LoVo (cell line): Measurements from ENCODE around the gene CCDC146.
A peak's percentile ranks its signal among the peaks of the same experiment; 100 is the strongest.
"Not testable (repeated sequence)": the region's sequence is repeated elsewhere in the genome, so short reads cannot be mapped to it uniquely, and the experiment has no call there.

Source experiments
- DNase-seq: peaks from one replicate; pipeline ENCODE4 v3.0.0-alpha.2; 2016; ENCODE audit warnings: low spot score

The CCDC146 gene

DNA sequence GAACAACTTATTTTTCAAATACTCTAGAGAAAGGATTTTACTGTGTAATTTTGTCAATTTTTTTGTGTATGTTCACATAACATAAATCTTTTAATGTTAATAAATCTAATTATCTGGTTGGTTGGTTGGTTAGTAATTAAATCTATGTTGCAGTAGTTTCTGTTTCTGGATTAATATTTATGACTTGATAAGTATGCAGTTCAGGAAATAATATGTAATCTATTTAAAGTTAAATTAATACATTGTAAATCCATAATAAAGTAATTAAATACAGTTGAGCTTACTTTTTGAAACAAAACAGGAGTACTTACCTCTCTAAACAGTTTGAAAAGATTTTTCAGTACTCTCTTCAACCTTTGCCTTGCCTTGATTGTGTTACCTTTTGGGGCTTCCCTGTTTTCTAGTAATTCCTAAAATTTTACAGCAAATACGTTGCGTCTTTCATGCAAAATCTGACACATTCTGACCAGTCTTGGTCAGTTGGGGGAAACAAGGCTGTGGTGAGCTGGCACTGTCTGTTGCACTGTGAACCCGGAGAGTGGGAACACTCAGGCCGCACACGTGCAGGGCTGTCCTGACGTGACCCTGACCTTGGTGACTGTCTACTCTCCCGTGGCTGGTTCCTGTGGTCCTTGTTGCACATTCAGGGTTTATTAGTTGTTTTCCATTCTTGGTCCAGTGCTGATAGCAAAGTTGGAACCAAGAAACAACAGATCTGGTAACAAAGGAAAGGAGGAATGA is 122.8 kb downstream of the CCDC146 start:
- no peak for DNase-seq

DNA sequence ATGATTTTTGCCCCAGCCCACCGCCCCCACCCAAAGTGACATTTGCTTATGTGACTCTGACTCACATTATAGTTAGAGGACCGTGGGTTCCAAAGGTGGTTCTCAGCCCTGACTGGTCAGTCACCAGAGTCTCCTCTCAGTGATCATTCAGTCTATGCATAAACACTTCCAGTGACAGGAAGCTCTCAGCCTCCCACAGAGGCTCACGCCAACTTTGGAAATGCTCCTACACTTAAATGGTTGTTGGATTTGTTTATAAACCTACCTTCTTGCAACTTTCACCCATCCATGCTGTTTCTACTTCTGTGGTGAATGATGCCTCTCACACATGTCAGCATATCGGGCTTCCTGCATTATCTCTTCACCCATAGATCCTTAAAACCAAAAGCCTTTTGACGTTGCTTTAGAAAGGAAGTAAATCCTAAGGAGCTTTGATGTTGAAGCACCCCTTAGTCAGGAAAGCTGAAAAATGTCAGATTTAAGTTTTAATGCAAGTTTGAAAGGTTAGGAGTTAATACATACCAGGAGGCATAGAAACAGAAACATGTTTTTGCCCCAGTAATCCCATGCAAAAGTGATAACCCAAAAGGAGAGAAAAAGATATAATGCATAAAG is 123.7 kb downstream of the CCDC146 start:
- DNase-seq = no peak

DNA sequence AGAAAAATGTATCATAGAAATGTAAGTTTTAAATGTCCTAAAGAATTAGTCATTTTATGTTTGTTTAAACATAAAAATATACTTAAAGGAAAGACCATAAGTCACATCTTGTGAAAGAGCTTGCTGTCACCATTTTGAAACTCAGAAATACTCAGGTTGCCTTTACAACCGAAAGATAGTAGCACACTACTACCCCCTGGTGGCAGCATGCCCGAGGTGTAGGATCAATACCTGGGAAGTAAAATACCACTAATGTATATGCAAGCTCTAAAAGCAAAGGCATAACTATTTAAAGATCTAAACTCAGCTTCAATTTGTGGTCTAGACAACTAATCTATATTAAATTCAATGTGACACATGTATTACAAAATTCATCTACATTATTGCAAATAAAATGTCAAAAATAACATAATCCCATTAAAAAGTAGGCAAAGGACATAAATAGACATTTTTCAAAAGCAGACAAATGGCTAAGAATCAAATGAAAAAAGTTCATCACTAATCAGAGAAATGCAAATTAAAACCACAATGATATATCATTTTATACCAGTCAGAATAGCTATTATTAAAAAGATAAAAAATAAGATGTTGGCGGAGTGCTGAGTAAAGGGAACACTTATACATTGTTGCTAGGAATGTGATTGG is 124.9 kb downstream of the CCDC146 start:
- DNase-seq = peak; percentile 77

- DNase-seq = no peak
These were observed 125.7 kb downstream of the CCDC146 start for GRCh38 chr7:77248154-77248553.

DNA sequence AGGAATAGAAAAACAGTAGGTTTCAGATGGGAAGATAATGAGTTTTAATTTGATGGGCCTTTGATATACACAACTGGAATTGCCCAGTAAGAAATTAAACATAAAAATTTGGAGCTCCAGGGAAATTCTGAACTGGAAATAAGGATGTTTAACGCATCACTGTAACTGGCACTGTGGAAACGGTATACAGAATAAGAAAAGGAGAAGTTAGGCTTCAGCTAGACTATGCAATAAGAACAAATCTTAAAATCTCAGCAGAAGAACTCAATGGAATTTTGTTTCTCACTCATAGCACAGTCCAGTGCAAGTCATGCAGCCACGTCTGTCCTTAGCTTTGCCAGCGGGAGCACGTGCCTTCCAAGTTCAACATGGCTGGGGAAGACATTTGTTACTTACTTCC is 130.1 kb downstream of the CCDC146 start:
- DNase-seq = no peak

DNA sequence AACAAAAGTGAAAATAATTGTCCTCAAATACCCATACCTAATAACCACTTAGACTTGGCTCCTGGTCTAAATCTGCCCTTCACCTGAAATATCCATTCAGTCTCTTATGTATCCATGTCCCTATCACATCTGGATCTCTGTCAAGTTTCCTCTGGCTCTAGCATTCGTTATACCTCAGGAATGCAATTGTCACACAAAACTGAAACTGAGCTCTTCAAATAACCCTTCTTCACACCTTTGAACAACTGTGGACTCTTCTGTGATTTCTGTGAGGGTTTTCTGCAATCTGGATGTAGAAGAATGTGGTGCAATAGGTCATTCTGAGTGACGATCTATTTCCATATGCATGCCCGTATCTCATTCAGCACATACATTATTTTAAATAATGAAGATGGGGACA is 130.7 kb downstream of the CCDC146 start:
- no peak for DNase-seq

- DNase-seq = no peak
These were observed 132.0 kb downstream of the CCDC146 start for GRCh38 chr7:77254429-77254828.

DNA sequence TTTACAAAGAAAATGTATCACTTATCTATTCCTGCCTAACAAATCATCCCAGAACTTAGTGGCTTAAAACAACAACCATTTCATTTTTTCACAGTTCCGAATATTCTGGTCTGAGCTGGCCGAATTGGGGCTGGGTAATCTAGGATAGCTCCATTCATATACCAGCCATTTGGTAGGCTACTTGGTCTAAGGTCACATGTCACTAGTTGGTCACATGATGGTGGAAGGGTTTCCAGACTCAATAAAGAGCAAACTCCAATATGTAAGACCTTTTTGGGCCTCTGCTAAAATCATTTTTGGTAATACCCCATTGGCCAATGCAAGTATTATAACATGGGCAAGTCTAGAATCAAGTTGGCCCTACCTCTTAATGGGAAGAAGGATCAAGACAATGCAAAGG is 132.5 kb downstream of the CCDC146 start:
- no peak for DNase-seq

DNA sequence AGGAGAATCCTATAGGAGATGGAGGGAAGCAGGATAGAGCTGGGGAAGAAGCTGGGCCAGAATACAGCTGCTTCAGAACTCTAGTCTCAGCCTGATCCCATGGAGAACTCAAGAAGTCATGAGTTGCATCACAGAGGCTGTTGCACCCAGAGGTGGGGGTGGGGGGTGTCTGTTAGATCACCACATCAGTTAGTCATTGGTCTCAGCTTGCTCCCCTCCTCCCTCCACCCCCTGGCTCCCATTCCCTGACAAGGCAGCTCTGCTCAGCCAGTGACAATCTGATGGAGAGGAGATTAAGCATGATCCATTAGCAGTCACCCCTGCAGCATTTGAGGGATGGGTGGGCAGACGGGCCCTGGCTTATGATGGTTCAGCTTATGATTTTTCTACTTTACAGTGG is 135.6 kb downstream of the CCDC146 start:
- DNase-seq = no peak

DNA sequence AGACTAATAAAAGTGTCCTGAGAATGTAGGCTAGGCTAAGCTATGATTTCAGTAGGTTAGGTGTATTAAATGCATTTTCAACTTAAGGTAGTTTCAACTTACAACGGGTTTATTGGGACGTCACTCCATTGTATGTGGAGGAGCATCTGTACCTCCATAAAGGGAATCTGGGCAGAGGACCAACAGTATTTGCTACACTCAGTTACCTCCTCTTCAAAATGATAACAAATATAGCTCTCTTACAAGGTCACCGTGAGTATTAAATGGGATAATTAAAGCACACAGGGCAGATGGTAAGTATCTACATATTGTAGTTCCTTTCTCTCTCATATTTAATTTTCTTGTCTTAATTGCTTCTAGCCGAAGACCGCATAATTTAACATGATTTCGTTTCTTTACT is 136.2 kb downstream of the CCDC146 start:
- DNase-seq = no peak

- DNase-seq = no peak
These were observed 139.9 kb downstream of the CCDC146 start for GRCh38 chr7:77262316-77262715.

DNA sequence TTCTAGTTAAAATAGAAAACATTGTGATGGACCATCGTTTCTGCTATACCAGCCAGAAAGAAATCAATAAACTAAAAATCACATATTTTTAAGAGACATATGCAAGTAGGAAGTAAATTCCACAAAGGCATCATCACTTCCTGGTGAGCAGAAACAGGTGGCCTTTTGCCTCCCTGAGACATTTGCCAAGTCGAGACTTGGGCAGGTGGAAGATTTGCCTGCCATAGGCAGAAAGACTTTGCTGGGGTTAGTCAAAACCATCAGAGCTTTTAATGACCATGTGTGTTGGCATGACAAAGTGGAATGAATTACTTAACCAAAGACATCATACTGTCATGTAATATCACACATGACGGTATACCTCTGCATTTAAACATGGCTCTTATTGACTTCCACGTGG is 143.3 kb downstream of the CCDC146 start:
- DNase-seq = no peak

DNA sequence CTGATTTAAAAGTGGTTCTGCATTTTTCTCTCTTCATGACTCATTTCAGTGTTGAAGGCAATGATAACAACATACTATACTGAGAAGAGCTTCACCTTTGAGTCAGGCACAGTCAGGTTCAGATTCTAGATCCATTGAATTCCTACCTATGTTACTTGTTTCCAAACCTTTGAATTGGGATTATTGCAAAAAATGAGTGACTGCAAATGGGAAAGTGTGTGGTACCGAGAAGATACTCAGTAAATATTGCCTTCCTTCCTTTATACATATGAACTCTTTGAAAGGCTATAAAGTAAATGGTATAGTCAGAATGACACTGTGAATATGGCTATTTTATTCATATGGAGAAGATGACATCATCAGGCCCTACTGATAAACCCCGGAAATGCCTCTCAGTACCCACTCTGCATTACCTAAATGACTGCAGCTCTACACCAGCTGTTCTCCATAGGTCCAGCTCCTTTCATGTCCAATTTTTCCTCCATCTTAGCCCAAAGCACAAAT is 143.9 kb downstream of the CCDC146 start:
- no peak for DNase-seq

DNA sequence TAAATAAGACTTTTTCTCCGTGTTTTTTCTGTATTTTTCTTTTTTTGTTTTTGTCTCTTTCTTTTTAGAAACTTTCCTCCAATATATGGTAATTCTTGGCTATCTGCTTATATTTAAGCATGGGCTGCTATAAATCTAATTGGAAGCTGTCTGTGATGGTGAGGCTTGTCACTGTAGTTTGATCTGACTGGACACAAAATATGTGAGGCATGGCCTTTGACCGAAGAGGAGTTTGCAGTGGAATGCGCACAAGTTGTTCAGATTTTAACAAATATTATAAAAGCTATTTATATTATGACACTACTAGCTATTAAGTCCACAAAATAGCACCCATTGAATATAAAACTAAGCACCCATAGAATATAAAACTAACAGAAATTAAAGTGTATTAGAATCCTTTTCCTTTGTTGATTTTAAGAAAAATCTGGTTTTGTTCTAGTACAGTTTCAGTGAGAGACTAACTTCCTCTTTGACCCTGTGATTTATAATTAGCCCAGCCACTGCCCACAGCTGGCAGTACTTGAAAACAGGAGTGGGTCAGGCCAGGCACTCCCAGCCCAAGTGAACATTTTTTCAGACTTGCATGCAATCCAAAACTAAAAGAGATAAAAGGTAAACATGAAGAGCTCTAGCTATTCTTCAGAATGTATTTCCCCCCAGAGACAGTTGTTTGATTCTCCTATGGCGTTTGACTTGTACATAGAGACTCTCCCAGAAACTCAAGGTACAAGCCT is 147.1 kb downstream of the CCDC146 start:
- DNase-seq = no peak

DNA sequence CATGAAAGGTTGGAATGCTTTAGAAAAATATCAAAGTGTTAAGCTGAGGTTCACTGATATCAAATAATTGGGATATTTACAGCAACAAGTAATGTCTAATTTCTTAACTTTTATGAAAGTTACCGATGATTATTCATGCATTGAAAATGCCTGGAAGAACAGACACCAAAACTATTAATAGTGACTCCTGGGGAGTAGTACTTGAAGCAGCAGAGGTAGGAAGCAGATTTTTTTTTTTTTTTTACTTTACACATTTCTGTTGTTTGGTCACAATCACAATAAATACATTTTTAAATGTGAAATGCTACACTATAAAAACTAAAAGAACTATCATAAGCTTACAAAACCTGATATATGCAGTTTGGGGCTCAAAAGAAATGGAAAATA is 147.7 kb downstream of the CCDC146 start:
- no peak for DNase-seq

DNA sequence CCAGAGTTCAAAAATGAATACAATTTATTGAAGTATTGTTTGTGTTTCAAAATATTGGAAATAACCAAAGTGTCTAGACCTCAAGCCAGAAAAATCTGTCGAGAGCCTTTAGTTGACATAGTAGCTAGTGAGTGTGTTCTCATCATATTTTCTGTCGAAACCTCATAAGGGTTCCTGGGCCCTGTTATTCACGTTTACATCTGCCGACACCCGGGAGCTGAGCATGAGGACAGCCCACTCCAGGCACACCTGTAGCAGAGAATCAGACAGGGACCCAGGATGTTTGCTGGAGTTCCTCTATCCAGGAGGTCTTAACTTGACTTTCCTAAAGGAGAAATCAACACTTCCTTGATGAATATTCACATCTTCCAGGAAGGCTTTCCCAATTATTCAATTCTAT is 149.4 kb downstream of the CCDC146 start:
- DNase-seq = no peak

DNA sequence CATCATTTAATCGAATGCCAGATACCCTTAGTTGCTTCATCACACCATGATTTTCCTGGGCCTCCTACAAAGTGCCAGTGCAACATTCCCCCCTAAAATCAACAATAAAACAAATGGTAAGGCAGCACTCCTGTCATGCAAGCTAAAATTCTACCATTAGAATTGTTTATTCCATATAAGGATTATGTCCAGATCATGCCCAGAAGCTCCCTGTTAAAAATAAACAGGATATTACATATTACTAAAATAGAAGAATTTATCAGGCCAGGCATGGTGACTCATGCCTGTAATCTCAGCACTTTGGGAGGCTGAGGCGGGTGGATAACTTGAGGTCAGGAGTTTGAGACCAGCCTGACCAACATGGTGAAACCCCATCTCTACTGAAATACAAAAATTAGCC is 153.2 kb downstream of the CCDC146 start:
- DNase-seq = not testable (repeated sequence)

- no peak for DNase-seq
These were observed 153.7 kb downstream of the CCDC146 start for GRCh38 chr7:77276120-77276519.

DNA sequence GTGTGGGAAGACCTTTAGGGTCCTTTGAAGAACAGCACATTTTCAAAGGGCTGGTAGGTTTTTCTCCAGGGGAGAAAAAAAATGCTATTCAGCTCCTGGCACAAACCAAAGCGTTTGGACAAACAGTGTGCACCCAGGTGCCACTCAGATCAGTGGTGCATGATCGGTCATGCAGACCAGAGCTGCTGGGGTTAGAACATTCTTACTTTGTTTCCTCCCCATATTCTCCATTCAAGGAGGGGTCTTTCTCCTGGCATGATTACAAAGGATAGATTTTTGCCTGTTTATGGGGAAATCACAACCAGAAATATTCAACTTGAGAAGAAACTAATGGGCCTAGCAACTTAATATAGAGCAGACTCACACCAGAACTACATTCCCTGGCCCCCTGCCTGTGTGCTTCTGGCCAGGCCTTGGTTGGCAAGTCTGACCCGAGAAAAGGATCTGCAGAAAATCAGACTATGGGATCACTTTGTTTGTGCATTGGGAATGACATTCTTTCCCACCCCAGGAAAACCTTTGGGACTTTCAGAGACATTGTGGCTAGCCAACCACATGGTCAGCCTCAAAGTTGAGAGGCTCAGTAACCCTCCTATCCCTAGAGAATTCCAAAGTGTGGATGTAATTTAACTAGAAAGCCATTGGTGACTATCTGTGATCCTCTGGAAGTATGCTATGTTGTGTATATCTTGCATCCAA is 159.5 kb downstream of the CCDC146 start:
- DNase-seq = no peak

DNA sequence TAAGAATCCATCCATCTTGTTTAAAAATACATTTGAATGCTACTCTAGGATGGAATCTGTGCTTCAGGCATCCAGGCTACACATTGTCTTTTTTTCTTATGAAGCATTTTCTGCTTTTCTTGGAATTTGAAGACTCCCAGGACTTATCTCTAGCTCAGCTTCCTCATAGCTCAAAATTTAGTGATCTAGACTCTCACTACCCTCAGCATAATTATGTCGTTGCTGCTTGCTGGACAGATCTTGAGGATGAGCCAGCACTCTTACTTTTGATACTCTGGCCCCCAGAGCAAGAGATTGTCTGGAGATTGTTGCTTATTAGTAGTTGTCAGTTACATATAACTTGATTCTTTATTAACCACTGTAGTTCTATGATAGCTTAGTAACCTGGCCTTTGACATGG is 160.5 kb downstream of the CCDC146 start:
- no peak for DNase-seq

- no peak for DNase-seq
These were observed 161.6 kb downstream of the CCDC146 start for GRCh38 chr7:77284005-77284404.

DNA sequence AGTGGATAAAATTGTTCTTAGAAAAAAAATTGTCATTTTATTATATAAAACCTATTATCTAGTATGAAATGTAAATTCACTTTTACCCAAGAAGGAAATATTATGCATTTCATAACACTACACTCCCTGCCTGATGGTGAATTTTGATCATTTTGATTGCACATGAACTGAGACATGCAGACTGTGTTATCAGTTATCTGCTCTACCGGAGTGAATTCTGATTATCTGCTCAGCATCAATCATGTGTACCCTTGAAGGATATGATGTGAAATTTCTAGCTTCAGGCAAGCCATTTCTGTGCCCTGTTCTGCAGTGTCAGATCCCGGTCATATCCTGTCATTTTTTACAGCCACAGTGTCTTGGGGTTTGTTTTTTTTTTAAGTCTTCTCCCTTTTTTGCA is 162.2 kb downstream of the CCDC146 start:
- no peak for DNase-seq
